ENCODE measurements around the gene CYP2D6.

The CYP2D6 gene

DNA sequence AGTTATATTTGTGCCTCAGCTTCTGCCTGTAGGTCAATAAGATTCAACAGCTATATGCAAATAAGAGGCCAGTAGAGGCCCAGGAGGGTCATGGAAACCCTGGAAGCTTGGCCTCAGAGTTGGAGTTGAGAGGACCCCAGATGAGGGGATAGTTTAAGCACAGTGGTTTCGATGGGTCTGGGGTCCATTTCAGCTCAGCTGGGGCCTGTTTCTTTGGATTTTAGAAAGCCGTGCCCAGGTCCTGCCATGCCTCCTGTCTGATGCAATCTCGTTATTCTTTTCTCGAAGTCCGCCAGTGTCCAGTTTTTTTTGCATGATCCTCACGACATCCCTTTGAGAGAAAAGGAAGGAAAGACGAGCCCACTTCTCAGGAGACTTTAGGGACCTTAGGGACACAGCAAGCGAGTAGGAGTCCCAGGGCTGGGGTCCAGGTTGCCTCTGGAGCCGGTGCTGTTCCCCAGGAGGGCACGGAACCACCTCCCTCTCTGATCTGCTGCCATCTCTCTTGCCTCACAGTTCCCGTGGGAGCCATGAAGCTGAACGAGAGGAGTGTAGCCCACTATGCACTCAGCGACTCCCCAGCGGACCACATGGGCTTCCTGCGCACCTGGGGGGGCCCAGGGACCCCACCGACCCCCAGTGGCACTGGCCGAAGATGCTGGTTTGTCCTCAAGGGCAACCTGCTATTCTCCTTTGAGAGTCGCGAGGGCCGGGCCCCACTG is 53.7 kb downstream of the CYP2D6 start:
- no peak for DNase-seq (ENCODE audit: insufficient read length, low spot score)
- no peak for TF ChIP-seq POLR2A (IDR thresholded peaks at IDR 0.05; ENCODE audit: low read depth, low read length)
- FAIRE-seq: no peak

All from H54 (cell line).